Right cardiac atrium (tissue), 5 donors: Measurements from ENCODE around the gene PUSL1. TPM values are rescaled to one million over a fixed set of nuclear protein-coding genes. Genes with fewer than 3 reads are reported as not detected.

Experiments used
- ATAC-seq, 2 donors: fragments of 200-7000 bp; cut with Tn5 transposase; one replicate each; pipeline versions ENCODE4 v1.8.0 to v1.9.1; 2020; ENCODE audit warnings: moderate library complexity in 2 of 2, mild to moderate bottlenecking in 1 of 2
- DNase-seq, 3 donors: peaks; one replicate each; pipeline ENCODE4 v3.0.0-alpha.2; 2020
- H3K27ac ChIP-seq: one replicate; pipeline ENCODE4 v1.5.1; 2013; ENCODE audit warnings: mild to moderate bottlenecking, low read length, control low read depth, moderate library complexity
- H3K27me3 ChIP-seq: one replicate; pipeline ENCODE4 v1.6.1; 2013; ENCODE audit not compliant: control insufficient read depth, insufficient read depth
- H3K4me1 ChIP-seq: one replicate; pipeline ENCODE4 v1.6.1; 2013; ENCODE audit warnings: low read length; ENCODE audit not compliant: control insufficient read depth, insufficient read depth
- H3K4me3 ChIP-seq: one replicate; pipeline ENCODE4 v1.5.1; 2013; ENCODE audit warnings: low read length, control low read depth
- H3K9me3 ChIP-seq: one replicate; pipeline ENCODE4 v1.6.1; 2013; ENCODE audit warnings: low read length; ENCODE audit not compliant: control insufficient read depth
- WGBS: extraction: QIAGEN DNeasy Blood & Tissue Kit; methylation state at CpG from one replicate; pipeline ENCODE4 v1.1.7; 2013; 5-methylcytosine and 5-hydroxymethylcytosine counted together
- intact Hi-C, 4 donors: fragments of 100-400 bp; cut with DNase I; formaldehyde crosslinking; loops; one replicate each; pipeline versions ENCODE4 v1.11.0 to v1.14.0; 2022 to 2023
- polyA plus RNA-seq: library from polyadenylated mRNA; stranded (reverse); fragments of 200-250 nt; gene quantifications from one replicate; pipeline ENCODE4 v1.2.3, GENCODE V29; 2013
- total RNA-seq, 4 donors: library from RNA; stranded (reverse); fragmentation: NEBNext Ultra II Directional; extraction: Animal tissue kit (Norgen Biotek cat#: 25700); gene quantifications; one replicate each; pipeline ENCODE4 v1.2.1, GENCODE V29; 2021
- donor health status: healthy with polysubstance abuse.
- donor health status: DM: no; HTN: yes; CAD: no.
- donor health status: DM: no; HTN: no; CAD: no.
- donor health status: DM: no; HTN: yes; CAD: no; lungs with severe emphysema.
- donor health status: DM: yes; HTN: yes; CAD: no.

PUSL1 gene
- total and polyA plus RNA-seq, 5 donors: 11.3 to 14.1 (median 13.1) TPM

DNA sequence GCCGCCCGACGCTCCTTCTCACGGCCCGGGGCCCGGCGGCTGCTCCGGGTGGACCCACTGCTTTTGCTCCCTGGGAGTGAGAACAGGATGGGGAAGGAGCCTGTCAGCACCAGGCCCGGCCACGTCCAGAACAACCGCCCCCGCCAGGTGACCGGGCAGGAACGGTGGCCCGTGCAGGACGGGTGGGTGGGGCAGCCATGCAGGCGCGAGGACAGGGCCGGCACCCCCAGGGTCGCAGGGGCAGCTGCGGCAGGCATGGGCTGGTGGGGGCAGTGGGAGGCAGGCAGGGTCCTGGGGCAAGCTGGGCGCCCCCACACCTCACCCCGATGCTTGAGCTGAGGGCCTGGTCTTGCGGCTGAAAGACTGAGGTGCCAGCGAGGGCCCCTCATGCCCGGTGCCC lies 28.0 kb downstream of the PUSL1 start:
- Histone ChIP-seq H3K4me1 (no peaks in the 10 kb centered on the region), H3K27me3 (no peaks in the 10 kb centered on the region), H3K4me3 (no peak overlapping the region), H3K27ac (no peak overlapping the region), H3K9me3 (no peaks in the 10 kb centered on the region)
- ATAC-seq (no peak), DNase-seq (no peak)
- intact Hi-C loops: no loop called here
- 93% methylated on average over 26 of the region's 26 CpGs for WGBS

- ATAC-seq (no peak), DNase-seq (no peak)
- WGBS: 95% methylated on average over 32 of the region's 32 CpGs
- no peak overlapping the region for H3K4me3 ChIP-seq
- H3K27ac ChIP-seq: no peak overlapping the region
- intact Hi-C loops: no loop called here
- H3K27me3 ChIP-seq: no peaks in the 10 kb centered on the region
- H3K9me3 ChIP-seq: no peaks in the 10 kb centered on the region
- no peaks in the 10 kb centered on the region for H3K4me1 ChIP-seq
Measured at GRCh38 chr1:1336931-1337792, 28.8 kb downstream of the PUSL1 start.

DNA sequence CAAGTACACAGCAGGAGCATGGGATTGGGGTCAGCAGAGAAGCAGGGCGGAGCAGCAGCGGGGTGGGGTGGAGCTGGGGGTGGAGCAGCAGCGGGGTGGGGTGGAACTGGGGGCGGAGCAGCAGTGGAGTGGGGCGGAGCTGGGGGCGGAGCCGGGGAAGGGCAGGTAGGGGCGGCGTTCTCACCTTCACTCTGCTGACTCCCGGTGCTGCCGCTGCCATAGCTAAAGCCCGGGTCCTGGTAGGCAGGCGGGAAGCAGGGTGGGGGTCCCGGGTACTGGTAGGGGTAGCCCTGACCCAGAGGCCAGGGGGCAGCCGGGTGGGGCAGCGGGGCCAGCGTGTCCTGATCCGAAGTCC lies 29.4 kb downstream of the PUSL1 start:
- 82% methylated on average over 18 of the region's 18 CpGs for WGBS

GRCh38 chr1:1338278-1338677 lies 29.9 kb downstream of the PUSL1 start:
- Histone ChIP-seq H3K4me3 (no peak overlapping the region), H3K27me3 (no peaks in the 10 kb centered on the region), H3K4me1 (no peaks in the 10 kb centered on the region), H3K9me3 (no peaks in the 10 kb centered on the region), H3K27ac (no peak overlapping the region)
- DNase-seq: no peak
- no peak for ATAC-seq
- WGBS: 94% methylated on average over 36 of the region's 36 CpGs
- intact Hi-C loops: no loop called here

More for the DNA sequence above, 29.4 kb downstream of the PUSL1 start:
- no peak overlapping the region for H3K27ac ChIP-seq
- DNase-seq: no peak
- H3K9me3 ChIP-seq: no peaks in the 10 kb centered on the region
- intact Hi-C loops: no loop called here
- ATAC-seq: no peak
- no peak overlapping the region for H3K4me3 ChIP-seq
- H3K4me1 ChIP-seq: no peaks in the 10 kb centered on the region
- H3K27me3 ChIP-seq: no peaks in the 10 kb centered on the region

GRCh38 chr1:1340185-1340584 lies 31.8 kb downstream of the PUSL1 start:
- ATAC-seq (no peak), DNase-seq (no peak)
- H3K27me3 ChIP-seq: no peaks in the 10 kb centered on the region
- H3K4me3 ChIP-seq: no peak overlapping the region
- no peak overlapping the region for H3K27ac ChIP-seq
- 90% methylated on average over 23 of the region's 23 CpGs for WGBS
- intact Hi-C loops: no loop called here
- H3K9me3 ChIP-seq: no peaks in the 10 kb centered on the region
- no peaks in the 10 kb centered on the region for H3K4me1 ChIP-seq

DNA sequence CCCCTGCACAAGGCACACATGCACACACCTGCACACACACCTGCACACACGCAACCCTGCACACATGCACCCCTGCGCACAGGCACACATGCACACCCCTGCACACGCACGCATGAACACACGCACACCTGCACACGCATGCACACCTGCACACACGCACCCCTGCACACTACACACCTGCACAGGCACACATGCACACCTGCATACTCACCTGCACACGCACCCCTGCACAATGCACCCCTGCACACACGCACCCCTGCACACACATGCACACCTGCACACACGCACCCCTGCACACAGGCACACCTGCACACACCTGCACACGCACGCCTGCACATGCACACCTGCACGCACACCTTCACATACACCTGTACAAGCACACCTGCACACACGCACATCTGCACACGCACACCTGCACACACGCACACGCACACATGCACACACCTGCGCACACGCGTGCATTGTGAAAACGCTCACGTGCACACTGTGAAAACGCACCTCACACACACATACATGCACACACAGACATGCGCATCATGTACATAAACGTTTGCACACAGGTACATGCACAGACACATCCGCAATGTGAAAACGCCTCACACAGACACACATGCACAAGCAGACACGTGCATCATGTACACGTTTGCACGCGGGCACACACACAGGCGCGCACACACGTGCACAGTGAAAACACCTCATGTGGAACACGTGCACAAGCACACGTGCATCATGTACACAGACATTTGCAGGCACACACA lies 32.6 kb downstream of the PUSL1 start:
- ATAC-seq: no peak
- Histone ChIP-seq H3K9me3 (no peaks in the 10 kb centered on the region), H3K4me3 (no peak overlapping the region), H3K4me1 (no peaks in the 10 kb centered on the region), H3K27ac (no peak overlapping the region), H3K27me3 (no peaks in the 10 kb centered on the region)
- WGBS: 92% methylated on average over 36 of the region's 36 CpGs
- no peak for DNase-seq
- intact Hi-C loops: no loop called here

- no peak overlapping the region for H3K27ac ChIP-seq
- H3K9me3 ChIP-seq: no peaks in the 10 kb centered on the region
- 90% methylated on average over 17 of the region's 17 CpGs for WGBS
- H3K4me1 ChIP-seq: no peaks in the 10 kb centered on the region
- DNase-seq (no peak), ATAC-seq (no peak)
- intact Hi-C loops: no loop called here
- no peaks in the 10 kb centered on the region for H3K27me3 ChIP-seq
- H3K4me3 ChIP-seq: no peak overlapping the region
Measured at GRCh38 chr1:1341549-1342021, 33.2 kb downstream of the PUSL1 start.

DNA sequence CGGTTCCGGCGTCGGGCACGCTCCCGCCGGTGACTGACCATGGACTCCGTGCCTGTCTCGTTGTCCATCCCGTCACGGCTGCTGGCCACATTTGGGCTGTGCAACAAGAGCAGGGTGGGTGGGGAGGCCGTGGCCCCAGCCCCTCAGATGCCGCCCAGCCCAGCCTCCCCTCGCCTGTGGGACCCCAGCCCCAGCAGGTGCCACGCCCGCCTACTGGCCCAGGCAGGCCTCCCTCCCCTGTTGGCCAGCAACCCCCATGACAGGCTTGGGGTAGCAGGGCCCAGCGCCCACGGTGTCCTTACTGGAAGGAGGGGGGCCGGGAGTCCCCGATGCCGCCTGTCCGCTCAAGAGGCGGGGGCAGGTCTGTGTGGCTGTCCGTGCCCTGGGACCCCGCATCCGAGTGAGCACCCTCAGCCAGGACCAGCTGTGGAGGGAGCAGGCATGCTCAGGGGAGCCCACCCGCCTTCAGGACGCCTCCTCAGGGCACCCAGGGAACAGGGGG lies 33.7 kb downstream of the PUSL1 start:
- intact Hi-C loops: no loop called here
- WGBS: 93% methylated on average over 28 of the region's 28 CpGs
- DNase-seq: peak in 1 of 3 donors; percentile 61

DNA sequence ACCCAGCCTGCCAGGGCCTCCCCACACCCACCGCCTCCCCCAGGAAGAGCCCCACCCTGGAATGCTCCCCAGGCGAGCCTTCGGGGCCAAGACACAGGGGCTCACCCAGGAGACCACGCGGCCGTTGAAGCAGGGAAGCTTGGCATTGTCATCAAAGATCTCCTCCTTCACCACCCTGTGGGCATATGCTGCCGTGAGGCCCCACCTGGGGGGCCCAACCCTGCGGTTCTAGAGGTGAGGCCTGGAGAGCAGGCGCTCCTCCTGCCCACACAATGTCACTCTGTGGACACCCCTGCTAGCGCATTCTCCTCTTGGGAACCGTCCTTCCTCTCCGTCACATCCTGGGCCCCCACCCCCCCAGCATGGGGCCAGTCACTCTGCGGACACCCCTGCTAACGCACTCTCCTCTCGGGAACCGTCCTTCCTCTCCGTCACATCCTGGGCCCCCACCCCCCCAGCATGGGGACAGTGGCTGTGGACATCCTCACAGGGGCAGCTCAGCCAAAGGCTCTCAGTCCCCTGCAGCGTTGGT lies 34.3 kb downstream of the PUSL1 start:
- Histone ChIP-seq H3K4me3 (no peak overlapping the region), H3K4me1 (no peaks in the 10 kb centered on the region), H3K27ac (no peak overlapping the region), H3K9me3 (no peaks in the 10 kb centered on the region), H3K27me3 (no peaks in the 10 kb centered on the region)
- 86% methylated on average over 18 of the region's 18 CpGs for WGBS
- DNase-seq (peak in 1 of 3 donors; percentile 59), ATAC-seq (no peak)
- intact Hi-C loops: no loop called here

More for the DNA sequence above, 33.7 kb downstream of the PUSL1 start:
- Histone ChIP-seq H3K9me3 (no peaks in the 10 kb centered on the region), H3K4me1 (no peaks in the 10 kb centered on the region), H3K27ac (no peak overlapping the region), H3K27me3 (no peaks in the 10 kb centered on the region), H3K4me3 (no peak overlapping the region)
- ATAC-seq: no peak

DNA sequence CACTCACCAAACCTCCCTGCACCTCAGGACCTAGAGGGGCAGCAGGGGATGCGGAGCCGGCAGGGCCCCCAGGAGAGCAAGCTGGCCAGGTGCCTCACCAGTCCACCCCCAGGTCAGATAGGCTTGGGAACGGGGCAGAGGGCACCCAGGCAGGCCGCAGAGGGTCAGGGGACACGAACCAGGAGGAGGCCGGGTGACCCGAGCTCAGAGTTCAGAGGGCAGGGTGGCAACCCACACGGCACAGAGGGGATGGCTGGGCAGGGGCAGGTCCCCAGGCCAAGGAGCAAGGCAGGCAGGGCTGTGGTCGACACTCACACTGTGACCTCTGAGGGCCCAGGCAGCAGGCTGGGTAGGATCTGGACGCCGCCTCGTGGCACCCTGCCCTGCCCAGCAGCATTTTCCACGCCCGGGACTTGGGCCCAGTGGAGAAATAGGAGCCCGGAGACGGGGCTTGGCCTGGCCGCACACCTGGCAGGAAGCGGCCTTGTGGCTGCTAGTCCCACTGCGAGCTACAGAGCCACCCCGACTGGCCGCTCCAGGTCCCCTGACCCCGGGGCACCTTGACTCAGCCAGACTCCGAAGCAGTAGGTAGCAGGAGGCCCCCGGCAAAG lies 35.5 kb downstream of the PUSL1 start:
- intact Hi-C loops: no loop called here
- ATAC-seq (no peak), DNase-seq (peak in 1 of 3 donors; percentile 59)
- Histone ChIP-seq H3K9me3 (no peaks in the 10 kb centered on the region), H3K27me3 (no peaks in the 10 kb centered on the region), H3K4me1 (no peaks in the 10 kb centered on the region), H3K27ac (no peak overlapping the region), H3K4me3 (no peak overlapping the region)
- WGBS: 88% methylated on average over 24 of the region's 24 CpGs
